HepG2 (cell line): ENCODE results near the gene THSD4. TPM values are rescaled to one million over a fixed set of nuclear protein-coding genes. Genes with fewer than 3 reads are reported as not detected.

Experiments used
- ATAC-seq: fragments of 200-7000 bp; cut with Tn5 transposase; 3 replicates; pipeline ENCODE4 v1.9.1; 2020; ENCODE audit warnings: mild to moderate bottlenecking, moderate library complexity
- BruUV-seq: library from RNA; stranded (reverse); fragments of 400-500 nt; replicated peaks from 2 replicates; lab custom pipeline; 2021; lab: Mats Ljungman, UMichigan
- CTCF ChIA-PET: fragments of 300-600 bp; formaldehyde crosslinking; extraction: SDS; loops from one replicate; lab custom pipeline; 2021; ENCODE audit warnings: low total read pairs, inconsistent platforms, low intra/inter-chr PET ratio; lab: Yijun Ruan, JAX
- POLR2A ChIA-PET: fragments of 350-600 bp; sonication (Branson Sonifier 250); formaldehyde crosslinking; loops from one replicate; lab custom pipeline; 2020; ENCODE audit warnings: antibody characterized with exemption, inconsistent platforms; lab: Yijun Ruan, JAX
- DNase-seq: peaks from one replicate; pipeline ENCODE4 v3.0.0-alpha.2; 2015; ENCODE audit warnings: low spot score
- FAIRE-seq: peaks from 3 replicates; lab custom pipeline; 2011; peaks lifted over from hg19 to GRCh38; lab: Jason Lieb, UNC
- H2AFZ ChIP-seq: one replicate; pipeline ENCODE4 v1.6.1; 2011; ENCODE audit warnings: low read length, inconsistent platforms
- H3K27ac ChIP-seq: fragments of 300-600 bp; 3 replicates; pipeline ENCODE4 v1.8.0; 2011; ENCODE audit warnings: mixed run types, mild to moderate bottlenecking, mixed read lengths, low read length, inconsistent platforms; ENCODE audit not compliant: insufficient read depth; ENCODE audit errors: extremely low read length
- H3K27me3 ChIP-seq, 2 experiments: fragments of 200-600 bp in 1 of 2; 2 replicates in 1 of 2; 3 replicates in 1 of 2; pipeline versions ENCODE4 v1.6.0 to v1.8.0; 2011; ENCODE audit warnings: low read length in 2 of 2, mild to moderate bottlenecking in 2 of 2, moderate library complexity in 2 of 2, inconsistent platforms in 1 of 2; ENCODE audit not compliant: insufficient read depth in 2 of 2, control insufficient read depth in 1 of 2
- H3K36me3 ChIP-seq, 2 experiments: fragments of 200-600 bp in 1 of 2; replicated peaks in 1 of 2; 2 replicates in 1 of 2; 3 replicates in 1 of 2; pipeline versions ENCODE4 v1.5.1 to v1.8.0; 2011; ENCODE audit warnings: low read length in 2 of 2, inconsistent platforms in 1 of 2; ENCODE audit not compliant: insufficient read depth in 2 of 2, control insufficient read depth in 1 of 2
- H3K4me1 ChIP-seq: 2 replicates; pipeline ENCODE4 v1.5.1; 2012; ENCODE audit warnings: low read length, inconsistent platforms; ENCODE audit not compliant: insufficient read depth
- H3K4me2 ChIP-seq: 2 replicates; pipeline ENCODE4 v1.6.0; 2011; ENCODE audit warnings: low read depth, low read length, inconsistent platforms
- H3K4me3 ChIP-seq, 3 experiments: fragments of 200-600 bp in 1 of 3; sonication (generic), shearing (Covaris generic) in 1 of 3; replicated peaks in 1 of 3; 2 replicates each; pipeline ENCODE4 v1.5.1; 2011 to 2016; ENCODE audit warnings: low read length in 3 of 3, inconsistent platforms in 2 of 3, low read depth in 2 of 3, mild to moderate bottlenecking in 2 of 3, control low read depth in 1 of 3, mixed read lengths in 1 of 3; ENCODE audit not compliant: insufficient read depth in 1 of 3
- H3K79me2 ChIP-seq: one replicate; pipeline ENCODE4 v1.6.1; 2011; ENCODE audit warnings: low read length, inconsistent platforms; ENCODE audit not compliant: insufficient read depth
- H3K9ac ChIP-seq: 2 replicates; pipeline ENCODE4 v1.6.0; 2011; ENCODE audit warnings: mild to moderate bottlenecking, low read depth, low read length, inconsistent platforms; ENCODE audit not compliant: insufficient read depth
- H3K9me3 ChIP-seq: 2 replicates; pipeline ENCODE4 v1.5.1; 2012; ENCODE audit warnings: mild to moderate bottlenecking, low read length
- H4K20me1 ChIP-seq: 2 replicates; pipeline ENCODE4 v1.6.0; 2011; ENCODE audit warnings: inconsistent platforms, mild to moderate bottlenecking, low read length, moderate library complexity; ENCODE audit not compliant: insufficient read depth
- ADNP ChIP-seq: sonication (generic); formaldehyde crosslinking; IDR thresholded peaks from 2 replicates; pipeline ENCODE4 v1.4.0; 2020; ENCODE audit warnings: missing genetic modification reagents
- CBX1 ChIP-seq: IDR thresholded peaks from one replicate; pipeline ENCODE4 v1.6.1; 2016; ENCODE audit warnings: antibody characterized with exemption, low read depth
- HHEX ChIP-seq: IDR thresholded peaks from 2 replicates; pipeline ENCODE4 v1.6.1; 2016; ENCODE audit warnings: control low read depth
- HNF4A ChIP-seq: sonication (generic); formaldehyde crosslinking; IDR thresholded peaks from 2 replicates; pipeline ENCODE4 v1.4.0; 2020; ENCODE audit warnings: missing genetic modification reagents
- HNRNPK ChIP-seq: fragments of 200-400 bp; formaldehyde crosslinking; IDR thresholded peaks from 2 replicates; pipeline ENCODE4 v1.6.1; 2018; ENCODE audit warnings: low read length, low read depth, moderate library complexity, mild to moderate bottlenecking; ENCODE audit not compliant: poor library complexity, severe bottlenecking
- IRF2 ChIP-seq: IDR thresholded peaks from 2 replicates; pipeline ENCODE4 v1.6.1; 2018; ENCODE audit warnings: missing genetic modification reagents, missing compliant biosample characterization
- KLF6 ChIP-seq: IDR thresholded peaks from 2 replicates; pipeline ENCODE4 v1.8.0; 2016; ENCODE audit warnings: missing biosample characterization, missing genetic modification reagents
- KMT2A ChIP-seq: sonication (generic); formaldehyde crosslinking; IDR thresholded peaks from 2 replicates; pipeline ENCODE4 v1.4.0; 2020; ENCODE audit warnings: missing genetic modification reagents
- MLLT10 ChIP-seq: sonication (generic); formaldehyde crosslinking; IDR thresholded peaks from 2 replicates; pipeline ENCODE4 v1.4.0; 2020; ENCODE audit warnings: missing genetic modification reagents
- RFX5 ChIP-seq: IDR thresholded peaks from 2 replicates; pipeline ENCODE4 v1.6.1; 2011; ENCODE audit warnings: low read depth, low read length, improper control_type of control experiment
- RXRB ChIP-seq: IDR thresholded peaks from 2 replicates; pipeline ENCODE4 v1.6.1; 2016; ENCODE audit warnings: borderline replicate concordance, missing genetic modification reagents, missing compliant biosample characterization
- SMARCE1 ChIP-seq: fragments of 450-650 bp; IDR thresholded peaks from 2 replicates; pipeline ENCODE4 v1.6.1; 2017; ENCODE audit warnings: borderline replicate concordance
- ZKSCAN1 ChIP-seq: fragments of 150-350 bp; IDR thresholded peaks from 2 replicates; pipeline ENCODE4 v1.6.1; 2014; ENCODE audit warnings: low read length
- ZNF230 ChIP-seq: sonication (generic); formaldehyde crosslinking; IDR thresholded peaks from 2 replicates; pipeline ENCODE4 v1.4.0; 2020; ENCODE audit warnings: mild to moderate bottlenecking, missing genetic modification reagents
- ZNF550 ChIP-seq: sonication (generic); formaldehyde crosslinking; IDR thresholded peaks from 2 replicates; pipeline ENCODE4 v1.4.0; 2020; ENCODE audit warnings: mild to moderate bottlenecking, missing genetic modification reagents, borderline replicate concordance
- ZNF614 ChIP-seq: IDR thresholded peaks from 2 replicates; pipeline ENCODE4 v1.6.1; 2018; ENCODE audit warnings: missing biosample characterization, missing genetic modification reagents, inconsistent platforms, borderline replicate concordance
- WGBS: methylation state at CpG from one replicate; pipeline ENCODE4 v1.1.6; 2017; ENCODE audit warnings: low lambda C conversion rate; 5-methylcytosine and 5-hydroxymethylcytosine counted together
- in situ Hi-C: cut with HindIII; loops from 2 replicates; pipeline ENCODE4 v1.10.0; 2017; ENCODE audit warnings: low pct_unique_long_range_greater_than_20kb; ENCODE audit not compliant: extremely low pct_ligation_motif_present
- intact Hi-C: fragments of 100-400 bp; cut with micrococcal nuclease; formaldehyde crosslinking; loops from one replicate; pipeline ENCODE4 v1.10.0; 2022; ENCODE audit not compliant: unreplicated experiment
- polyA plus RNA-seq, 8 experiments: library from polyadenylated mRNA; depleted of rRNA in 3 of 8; stranded (reverse) in 7 of 8; unstranded in 1 of 8; fragments of >200 nt; fragmentation: Illumina TruSeq in 4 of 8; extraction: Trizol in 4 of 8; gene quantifications; 2 replicates each; pipeline versions ENCODE4 v1.2.1 to v1.2.3, GENCODE V29; 2011 to 2016; ENCODE audit warnings: low read depth in 4 of 8, missing spikeins in 1 of 8, mixed read lengths in 1 of 8; ENCODE audit not compliant: insufficient read depth in 1 of 8
- total RNA-seq, 5 experiments: library from RNA; depleted of rRNA; stranded (reverse); fragments of >200 nt; fragmentation: Illumina TruSeq; extraction: Trizol; gene quantifications; 2 replicates each; pipeline ENCODE4 v1.2.3, GENCODE V29; 2016; ENCODE audit warnings: low read depth in 1 of 5
- TF ChIP-seq, protein P1 (sequence below): sonication (generic); formaldehyde crosslinking; IDR thresholded peaks from 2 replicates; pipeline ENCODE4 v1.5.1; 2020; ENCODE audit warnings: mild to moderate bottlenecking, moderate library complexity, missing genetic modification reagents

The THSD4 gene
- total and polyA plus RNA-seq, 2 of the 13 experiments (the other 11 are each of a cell fraction or from before 2014, with no cell fraction given) = 0.07 to 0.21 TPM

DNA sequence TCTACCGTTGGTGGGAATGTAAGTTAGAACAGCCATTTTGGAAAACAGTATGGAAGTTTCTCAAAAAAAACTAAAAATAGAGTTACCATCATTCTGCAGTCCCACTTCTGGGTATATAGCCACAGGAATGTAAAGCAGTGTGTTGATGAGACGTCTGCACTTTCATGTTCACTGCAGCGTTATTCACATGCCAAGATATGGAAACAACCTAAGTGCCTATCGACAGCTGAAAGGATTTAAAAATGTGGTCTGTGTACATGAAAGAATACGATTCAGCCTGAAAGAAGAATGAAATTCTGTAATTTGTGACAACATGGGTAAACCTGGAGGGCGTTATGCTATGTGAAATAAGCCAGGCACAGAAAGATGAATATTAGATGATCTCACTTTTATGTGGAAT lies 157.7 kb downstream of the THSD4 start (continued):
- TF ChIP-seq IRF2 (CRISPR knock-in tag) = no peak

DNA sequence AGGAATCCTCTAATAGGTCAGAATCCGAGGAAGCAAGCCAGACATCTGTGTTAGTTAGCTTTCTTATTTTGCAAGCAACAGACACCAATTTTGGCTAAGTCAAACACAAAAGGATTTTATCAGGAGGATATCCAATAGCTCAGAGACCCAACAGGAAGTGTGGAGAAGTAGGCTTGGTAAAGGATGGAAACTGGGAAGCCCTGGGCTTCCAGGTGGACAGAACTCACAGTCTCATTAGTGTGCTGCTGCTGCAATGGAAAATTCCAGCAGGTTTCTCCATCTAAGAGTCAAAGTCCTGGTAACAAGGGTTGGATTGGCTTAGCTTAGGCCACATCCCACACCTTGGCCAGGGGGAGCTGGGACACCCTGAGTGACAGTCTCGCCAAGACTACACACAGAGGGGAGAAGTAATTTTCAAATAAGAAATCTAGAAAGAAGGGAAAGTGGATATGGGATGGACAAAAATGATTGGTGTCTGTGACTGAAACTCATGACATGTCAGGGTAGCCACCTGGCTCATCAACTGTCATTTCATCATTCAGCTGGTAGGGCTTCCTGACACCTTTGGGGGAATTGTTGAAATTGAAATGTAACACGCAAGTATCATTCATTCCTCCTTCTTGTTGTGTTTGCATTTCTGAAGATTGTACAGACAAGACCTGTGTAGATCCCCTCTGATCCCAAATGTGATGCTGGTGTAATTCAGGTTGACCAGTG lies 158.6 kb downstream of the THSD4 start:
- POLR2A ChIA-PET = no interaction called here
- no peaks in the 10 kb centered on the region for H3K9me3 ChIP-seq
- FAIRE-seq (no peak), DNase-seq (no peak)
- in situ Hi-C loops = no loop called here
- no peak for TF ChIP-seq RFX5
- 0 out of 2 replicates have a peak, but pooled peaks have one; percentile 10 for TF ChIP-seq HNF4A
- TF ChIP-seq, all 625 proteins: peak for 1
- Histone ChIP-seq H3K27ac (no peak overlapping the region), H3K9ac (no peak overlapping the region), H3K27me3 (no peaks in the 10 kb centered on the region), H4K20me1 (no peaks in the 10 kb centered on the region), H3K36me3 (no peaks in the 10 kb centered on the region), H3K79me2 (no peaks in the 10 kb centered on the region), H3K4me2 (no peak overlapping the region), H3K4me3 (no peak overlapping the region), H2AFZ (no peak overlapping the region), H3K4me1 (peaks cover 3% of the 10 kb centered on the region)
- no peak for ATAC-seq
- intact Hi-C loops = no loop called here
- BruUV-seq = no TSS peak
- CTCF ChIA-PET = no interaction called here
- 51% methylated on average over 3 of the region's 3 CpGs for WGBS

DNA sequence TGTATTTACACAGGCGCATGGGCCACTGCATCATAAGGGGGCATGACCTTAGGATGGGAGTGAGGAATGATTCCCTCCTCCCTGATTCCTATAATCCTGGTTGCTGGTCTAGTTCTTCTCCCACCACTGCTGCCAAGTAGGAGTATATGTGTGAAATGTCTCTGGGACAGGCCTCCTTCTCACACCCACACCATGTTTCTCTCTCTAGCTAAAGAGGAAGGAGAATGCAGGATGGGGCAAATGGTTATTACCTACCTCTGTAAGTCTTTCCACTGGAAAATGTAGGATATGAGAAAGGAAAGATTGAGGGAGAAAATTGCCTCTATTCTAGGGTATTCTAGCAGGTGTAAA lies 159.2 kb downstream of the THSD4 start:
- H4K20me1 ChIP-seq = no peaks in the 10 kb centered on the region
- CTCF ChIA-PET = no interaction called here
- BruUV-seq = no TSS peak
- no peaks in the 10 kb centered on the region for H3K79me2 ChIP-seq
- no peak overlapping the region for H3K27ac ChIP-seq
- no peaks in the 10 kb centered on the region for H3K9me3 ChIP-seq
- intact Hi-C loops = no loop called here
- H3K27me3 ChIP-seq = no peaks in the 10 kb centered on the region
- ATAC-seq (no peak), DNase-seq (no peak), FAIRE-seq (no peak)
- no peak overlapping the region for H3K9ac ChIP-seq
- in situ Hi-C loops = no loop called here
- POLR2A ChIA-PET = no interaction called here
- 57% methylated on average over 1 of the region's 1 CpG for WGBS
- no peak overlapping the region for H3K4me2 ChIP-seq
- H3K4me3 ChIP-seq = no peak overlapping the region
- no peaks in the 10 kb centered on the region for H3K36me3 ChIP-seq
- no peak overlapping the region for H2AFZ ChIP-seq
- peaks cover 9% of the 10 kb centered on the region for H3K4me1 ChIP-seq
- TF ChIP-seq ZKSCAN1 (no peak), CBX1 (no peak), ADNP (CRISPR knock-in tag) (no peak), KLF6 (CRISPR knock-in tag) (no peak), ZNF230 (CRISPR knock-in tag) (no peak), ZNF550 (CRISPR knock-in tag) (no peak), KMT2A (CRISPR knock-in tag) (no peak), ZNF614 (CRISPR knock-in tag) (no peak), MLLT10 (CRISPR knock-in tag) (no peak), SMARCE1 (no peak), HHEX (no peak), RXRB (CRISPR knock-in tag) (no peak), HNRNPK (no peak)
- TF ChIP-seq, protein P1, sequence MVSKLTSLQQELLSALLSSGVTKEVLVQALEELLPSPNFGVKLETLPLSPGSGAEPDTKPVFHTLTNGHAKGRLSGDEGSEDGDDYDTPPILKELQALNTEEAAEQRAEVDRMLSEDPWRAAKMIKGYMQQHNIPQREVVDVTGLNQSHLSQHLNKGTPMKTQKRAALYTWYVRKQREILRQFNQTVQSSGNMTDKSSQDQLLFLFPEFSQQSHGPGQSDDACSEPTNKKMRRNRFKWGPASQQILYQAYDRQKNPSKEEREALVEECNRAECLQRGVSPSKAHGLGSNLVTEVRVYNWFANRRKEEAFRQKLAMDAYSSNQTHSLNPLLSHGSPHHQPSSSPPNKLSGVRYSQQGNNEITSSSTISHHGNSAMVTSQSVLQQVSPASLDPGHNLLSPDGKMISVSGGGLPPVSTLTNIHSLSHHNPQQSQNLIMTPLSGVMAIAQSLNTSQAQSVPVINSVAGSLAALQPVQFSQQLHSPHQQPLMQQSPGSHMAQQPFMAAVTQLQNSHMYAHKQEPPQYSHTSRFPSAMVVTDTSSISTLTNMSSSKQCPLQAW (CRISPR knock-in tag) = no peak
